ENCODE measurements around the gene OR6Y1.

DNA sequence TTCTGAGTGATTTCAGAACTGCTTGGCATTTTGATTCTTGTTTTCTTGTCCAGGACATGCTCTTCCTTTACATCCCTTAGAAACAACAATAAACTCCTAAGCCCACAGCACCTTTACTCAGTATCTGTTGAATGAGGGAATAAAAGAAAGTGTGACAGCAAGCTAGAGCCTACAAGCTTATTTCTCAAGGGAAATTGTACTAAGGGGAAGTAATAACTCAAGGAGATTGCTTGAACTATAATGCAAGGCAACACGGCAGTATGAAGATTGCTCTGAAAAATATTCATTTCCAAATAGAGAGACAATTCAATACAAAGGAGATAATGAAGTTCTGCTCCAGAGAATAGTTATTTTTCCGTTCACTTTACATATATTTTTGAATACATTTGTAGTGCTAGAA, 9.6 kb upstream of the OR6Y1 start:
- TF ChIP-seq, protein P1, sequence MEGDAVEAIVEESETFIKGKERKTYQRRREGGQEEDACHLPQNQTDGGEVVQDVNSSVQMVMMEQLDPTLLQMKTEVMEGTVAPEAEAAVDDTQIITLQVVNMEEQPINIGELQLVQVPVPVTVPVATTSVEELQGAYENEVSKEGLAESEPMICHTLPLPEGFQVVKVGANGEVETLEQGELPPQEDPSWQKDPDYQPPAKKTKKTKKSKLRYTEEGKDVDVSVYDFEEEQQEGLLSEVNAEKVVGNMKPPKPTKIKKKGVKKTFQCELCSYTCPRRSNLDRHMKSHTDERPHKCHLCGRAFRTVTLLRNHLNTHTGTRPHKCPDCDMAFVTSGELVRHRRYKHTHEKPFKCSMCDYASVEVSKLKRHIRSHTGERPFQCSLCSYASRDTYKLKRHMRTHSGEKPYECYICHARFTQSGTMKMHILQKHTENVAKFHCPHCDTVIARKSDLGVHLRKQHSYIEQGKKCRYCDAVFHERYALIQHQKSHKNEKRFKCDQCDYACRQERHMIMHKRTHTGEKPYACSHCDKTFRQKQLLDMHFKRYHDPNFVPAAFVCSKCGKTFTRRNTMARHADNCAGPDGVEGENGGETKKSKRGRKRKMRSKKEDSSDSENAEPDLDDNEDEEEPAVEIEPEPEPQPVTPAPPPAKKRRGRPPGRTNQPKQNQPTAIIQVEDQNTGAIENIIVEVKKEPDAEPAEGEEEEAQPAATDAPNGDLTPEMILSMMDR (IDR thresholded peaks at IDR 0.05; ENCODE audit: extremely low read depth in 1 of 2, insufficient read depth in 1 of 2, low read depth in 1 of 2, low read length in 2 of 2), result no peak
- TF ChIP-seq MYC (IDR thresholded peaks at IDR 0.05; ENCODE audit: low read depth, low read length), result no peak
